Endodermal cell (in vitro differentiated cells): ENCODE data around the gene KLK1. TPM values are rescaled to one million over a fixed set of nuclear protein-coding genes. Genes with fewer than 3 reads are reported as not detected.
A peak's percentile ranks its signal among the peaks of the same experiment; 100 is the strongest.

Source experiments
- DNase-seq: peaks from one replicate; pipeline ENCODE4 v3.0.0-alpha.2; 2017
- H3K27ac ChIP-seq: 2 replicates; pipeline ENCODE4 v1.5.1; 2013; ENCODE audit warnings: mild to moderate bottlenecking, low read depth, low read length, moderate library complexity
- H3K27me3 ChIP-seq: 2 replicates; pipeline ENCODE4 v1.6.1; 2013; ENCODE audit warnings: mild to moderate bottlenecking, low read length, moderate library complexity; ENCODE audit not compliant: insufficient read depth, control insufficient read depth, poor library complexity, severe bottlenecking
- H3K36me3 ChIP-seq: 2 replicates; pipeline ENCODE4 v1.7.0; 2013; ENCODE audit warnings: mild to moderate bottlenecking, low read length, moderate library complexity; ENCODE audit not compliant: control insufficient read depth, insufficient read depth
- H3K4me1 ChIP-seq: one replicate; pipeline ENCODE4 v1.7.0; 2013; ENCODE audit warnings: low read length; ENCODE audit not compliant: control insufficient read depth, insufficient read depth
- H3K4me3 ChIP-seq: 2 replicates; pipeline ENCODE4 v1.5.1; 2013; ENCODE audit warnings: mild to moderate bottlenecking, low read length, moderate library complexity
- H3K9ac ChIP-seq: 2 replicates; pipeline ENCODE4 v1.6.1; 2013; ENCODE audit warnings: mild to moderate bottlenecking, low read length, moderate library complexity; ENCODE audit not compliant: poor library complexity, severe bottlenecking; ENCODE audit errors: extremely low read depth
- H3K9me3 ChIP-seq: 2 replicates; pipeline ENCODE4 v1.6.1; 2013; ENCODE audit warnings: mild to moderate bottlenecking, low read length, moderate library complexity; ENCODE audit not compliant: control insufficient read depth
- H3K27ac Mint-ChIP-seq: 2 replicates; pipeline ENCODE4 v1.8.0; 2020; ENCODE audit warnings: mixed read lengths
- H3K27me3 Mint-ChIP-seq: 2 replicates; pipeline ENCODE4 v1.8.0; 2021; ENCODE audit warnings: mild to moderate bottlenecking, mixed read lengths; ENCODE audit not compliant: insufficient read depth
- H3K36me3 Mint-ChIP-seq: 2 replicates; pipeline ENCODE4 v1.8.0; 2020; ENCODE audit warnings: low read depth, mixed read lengths
- H3K4me1 Mint-ChIP-seq: 2 replicates; pipeline ENCODE4 v1.8.0; 2020; ENCODE audit warnings: mixed read lengths
- H3K4me3 Mint-ChIP-seq: 2 replicates; pipeline ENCODE4 v1.8.0; 2020; ENCODE audit warnings: mild to moderate bottlenecking, moderate library complexity, mixed read lengths
- H3K9me3 Mint-ChIP-seq: 2 replicates; pipeline ENCODE4 v1.8.0; 2020; ENCODE audit warnings: mild to moderate bottlenecking, mixed read lengths
- WGBS, 2 experiments: methylation state at CpG; one replicate each; pipeline versions ENCODE4 v1.1.5 to v1.1.7; 2013; ENCODE audit warnings: missing lambda C conversion rate in 2 of 2, mixed read lengths in 1 of 2; ENCODE audit not compliant: insufficient coverage in 1 of 2, insufficient read length in 1 of 2; 5-methylcytosine and 5-hydroxymethylcytosine counted together
- total RNA-seq, 2 donors: library from RNA; stranded (reverse); fragmentation: NEBNext Ultra II Directional in 1 of 2; extraction: Animal tissue kit (Norgen Biotek cat#: 25700) in 1 of 2; gene quantifications; 2 replicates in 1 of 2; 3 replicates in 1 of 2; pipeline ENCODE4 v1.2.1, GENCODE V29; 2021
- TF ChIP-seq, protein P1 (sequence below): fragments of 200-600 bp; sonication (generic); conservative IDR thresholded peaks from 2 replicates; pipeline ENCODE4 v1.5.0; 2021; ENCODE audit warnings: antibody characterized with exemption, mild to moderate bottlenecking

Gene KLK1
- total RNA-seq, 2 donors from 2014 or later, result 0.75 to 0.82 TPM

GRCh38 chr19:50795664-50796073 lies 27.9 kb downstream of the KLK1 start:
- Histone ChIP-seq H3K4me3 (no peak overlapping the region), H3K9me3 (no peaks in the 10 kb centered on the region), H3K27me3 (no peaks in the 10 kb centered on the region), H3K36me3 (peaks cover 45% of the 10 kb centered on the region), H3K27ac (no peak overlapping the region), H3K4me1 (no peaks in the 10 kb centered on the region), H3K9ac (no peak overlapping the region)
- no peaks in the 10 kb centered on the region for H3K27me3 Mint-ChIP-seq
- H3K4me1 Mint-ChIP-seq, result no peaks in the 10 kb centered on the region
- no peaks in the 10 kb centered on the region for H3K9me3 Mint-ChIP-seq
- no peak overlapping the region for H3K27ac Mint-ChIP-seq
- TF ChIP-seq, protein P1, sequence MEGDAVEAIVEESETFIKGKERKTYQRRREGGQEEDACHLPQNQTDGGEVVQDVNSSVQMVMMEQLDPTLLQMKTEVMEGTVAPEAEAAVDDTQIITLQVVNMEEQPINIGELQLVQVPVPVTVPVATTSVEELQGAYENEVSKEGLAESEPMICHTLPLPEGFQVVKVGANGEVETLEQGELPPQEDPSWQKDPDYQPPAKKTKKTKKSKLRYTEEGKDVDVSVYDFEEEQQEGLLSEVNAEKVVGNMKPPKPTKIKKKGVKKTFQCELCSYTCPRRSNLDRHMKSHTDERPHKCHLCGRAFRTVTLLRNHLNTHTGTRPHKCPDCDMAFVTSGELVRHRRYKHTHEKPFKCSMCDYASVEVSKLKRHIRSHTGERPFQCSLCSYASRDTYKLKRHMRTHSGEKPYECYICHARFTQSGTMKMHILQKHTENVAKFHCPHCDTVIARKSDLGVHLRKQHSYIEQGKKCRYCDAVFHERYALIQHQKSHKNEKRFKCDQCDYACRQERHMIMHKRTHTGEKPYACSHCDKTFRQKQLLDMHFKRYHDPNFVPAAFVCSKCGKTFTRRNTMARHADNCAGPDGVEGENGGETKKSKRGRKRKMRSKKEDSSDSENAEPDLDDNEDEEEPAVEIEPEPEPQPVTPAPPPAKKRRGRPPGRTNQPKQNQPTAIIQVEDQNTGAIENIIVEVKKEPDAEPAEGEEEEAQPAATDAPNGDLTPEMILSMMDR, result no peak
- H3K36me3 Mint-ChIP-seq, result peaks cover 28% of the 10 kb centered on the region
- no peak for DNase-seq
- WGBS, 2 experiments, result 91 to 95% methylated on average over 4 of the region's 4 CpGs
- H3K4me3 Mint-ChIP-seq, result no peak overlapping the region

DNA sequence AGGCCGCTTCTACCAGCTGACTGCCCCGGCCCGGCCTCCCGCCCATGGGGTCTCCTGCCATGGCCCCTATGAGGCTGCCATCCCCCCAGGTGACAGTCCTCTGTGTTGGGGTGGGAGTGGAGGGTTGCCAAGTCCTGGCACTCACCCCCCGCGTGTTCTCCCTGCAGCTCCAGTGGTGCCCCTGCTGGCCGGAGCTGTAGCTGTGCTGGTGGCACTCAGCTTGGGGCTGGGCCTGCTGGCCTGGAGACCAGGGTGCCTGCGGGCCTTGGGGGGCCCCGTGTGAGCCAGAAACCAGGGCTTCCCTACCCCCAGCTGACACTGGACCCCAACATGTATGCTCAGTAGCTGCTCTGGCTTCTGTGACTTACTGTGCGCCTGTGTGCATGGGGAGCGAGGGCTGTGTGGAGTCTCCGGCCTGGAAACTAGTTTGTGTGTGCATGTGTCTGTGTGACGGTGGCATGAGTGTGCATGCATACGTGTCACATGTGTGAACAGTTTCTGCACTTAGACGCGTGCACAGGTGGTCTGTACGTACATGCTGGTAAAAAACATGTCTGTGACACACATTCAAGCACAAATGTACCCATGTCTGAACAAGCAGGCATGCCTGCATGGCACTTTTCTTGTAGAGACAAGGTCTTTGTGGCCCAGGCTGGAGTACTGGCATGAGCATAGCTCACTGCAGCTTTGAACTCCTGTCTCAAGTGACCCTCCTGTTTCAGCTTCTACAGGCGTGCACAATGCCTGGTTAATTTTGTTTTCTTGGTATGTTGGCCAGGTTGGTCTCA lies 28.5 kb downstream of the KLK1 start:
- H3K4me1 ChIP-seq, result no peaks in the 10 kb centered on the region
- no peak overlapping the region for H3K4me3 ChIP-seq
- no peaks in the 10 kb centered on the region for H3K9me3 ChIP-seq
- Mint-ChIP-seq H3K27ac (no peak overlapping the region), H3K27me3 (no peaks in the 10 kb centered on the region), H3K9me3 (no peaks in the 10 kb centered on the region), H3K4me1 (no peaks in the 10 kb centered on the region), H3K4me3 (no peak overlapping the region), H3K36me3 (peaks cover 24% of the 10 kb centered on the region)
- TF ChIP-seq, protein P1, result peak; percentile 64
- WGBS, 2 experiments, result 71 to 96% methylated on average over 9 to 18 of the region's 18 CpGs
- H3K36me3 ChIP-seq, result peaks cover 42% of the 10 kb centered on the region
- H3K27ac ChIP-seq, result peak overlapping the region; percentile 16
- DNase-seq, result no peak
- no peaks in the 10 kb centered on the region for H3K27me3 ChIP-seq
- H3K9ac ChIP-seq, result no peak overlapping the region

- no peak overlapping the region for H3K9ac ChIP-seq
- no peak overlapping the region for H3K4me3 Mint-ChIP-seq
- no peaks in the 10 kb centered on the region for H3K9me3 Mint-ChIP-seq
- peak; percentile 84 for DNase-seq
- no peak overlapping the region for H3K27ac ChIP-seq
- H3K4me3 ChIP-seq, result no peak overlapping the region
- no peak overlapping the region for H3K27ac Mint-ChIP-seq
- no peaks in the 10 kb centered on the region for H3K4me1 Mint-ChIP-seq
- H3K27me3 Mint-ChIP-seq, result no peaks in the 10 kb centered on the region
- no peaks in the 10 kb centered on the region for H3K27me3 ChIP-seq
- TF ChIP-seq, protein P1, result no peak
- peaks cover 17% of the 10 kb centered on the region for H3K36me3 Mint-ChIP-seq
- H3K4me1 ChIP-seq, result no peaks in the 10 kb centered on the region
- H3K9me3 ChIP-seq, result no peaks in the 10 kb centered on the region
- WGBS, 2 experiments, result 56 to 83% methylated on average over 1 to 16 of the region's 16 CpGs
- peaks cover 34% of the 10 kb centered on the region for H3K36me3 ChIP-seq
Measured at GRCh38 chr19:50794074-50794875, 29.3 kb downstream of the KLK1 start.
